Neuron (in vitro differentiated cells): Measurements from ENCODE around the gene ATP2C1.

Experiments used
- H2AFZ ChIP-seq: one replicate; pipeline ENCODE4 v1.6.1; 2013; ENCODE audit warnings: low read depth, mild to moderate bottlenecking, inconsistent platforms, low read length, moderate library complexity
- H3K27me3 ChIP-seq: one replicate; pipeline ENCODE4 v1.6.1; 2013; ENCODE audit warnings: low read length; ENCODE audit not compliant: insufficient read depth
- H3K36me3 ChIP-seq: one replicate; pipeline ENCODE4 v1.6.1; 2013; ENCODE audit warnings: low read length; ENCODE audit not compliant: insufficient read depth
- H3K4me1 ChIP-seq: one replicate; pipeline ENCODE4 v1.6.1; 2013; ENCODE audit warnings: low read length; ENCODE audit not compliant: insufficient read depth
- H3K4me3 ChIP-seq: 2 replicates; pipeline ENCODE4 v1.5.1; 2013; ENCODE audit warnings: mild to moderate bottlenecking, low read length, moderate library complexity
- H3K9me3 ChIP-seq: one replicate; pipeline ENCODE4 v1.6.1; 2013; ENCODE audit warnings: low read length

The ATP2C1 gene

DNA sequence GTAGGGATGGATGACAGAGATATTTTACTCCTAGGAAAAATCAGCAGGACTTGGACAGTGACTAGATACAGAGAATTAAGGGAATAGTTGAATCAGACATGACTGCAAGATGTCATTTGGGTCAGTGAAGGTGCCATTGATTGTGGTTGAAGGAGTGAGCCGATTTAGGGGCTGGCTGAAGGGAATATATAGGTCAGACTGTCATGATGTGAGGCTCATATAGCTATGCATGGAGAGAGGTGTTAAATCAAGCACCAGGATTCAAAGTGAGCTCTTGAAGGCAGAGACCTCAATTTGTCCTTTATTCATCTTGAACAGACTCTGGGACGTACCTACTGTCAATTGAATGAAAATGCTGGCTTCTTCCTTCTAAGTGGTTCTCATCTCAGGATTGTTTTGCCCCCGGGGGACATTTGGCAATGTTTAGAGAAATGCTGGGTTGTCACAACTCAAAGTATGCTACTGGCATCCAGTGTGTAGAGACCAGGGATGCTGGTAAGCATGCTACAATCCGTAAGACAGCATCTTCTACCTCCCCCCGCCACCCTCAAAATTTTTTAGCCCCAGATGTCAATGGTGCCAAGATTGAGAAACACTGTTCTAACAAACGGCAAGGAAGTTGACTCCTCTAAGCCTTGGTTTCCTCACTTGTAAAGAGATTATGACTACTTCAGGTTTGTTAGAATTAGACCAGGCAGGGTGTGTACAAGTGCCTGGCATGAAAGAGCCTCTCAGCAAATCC lies 7.8 kb downstream of the ATP2C1 start:
- no peaks in the 10 kb centered on the region for H3K36me3 ChIP-seq
- H3K4me1 ChIP-seq, result peaks cover 17% of the 10 kb centered on the region
- no peak overlapping the region for H2AFZ ChIP-seq
- no peaks in the 10 kb centered on the region for H3K27me3 ChIP-seq
- H3K4me3 ChIP-seq, result no peak overlapping the region
- H3K9me3 ChIP-seq, result no peaks in the 10 kb centered on the region

DNA sequence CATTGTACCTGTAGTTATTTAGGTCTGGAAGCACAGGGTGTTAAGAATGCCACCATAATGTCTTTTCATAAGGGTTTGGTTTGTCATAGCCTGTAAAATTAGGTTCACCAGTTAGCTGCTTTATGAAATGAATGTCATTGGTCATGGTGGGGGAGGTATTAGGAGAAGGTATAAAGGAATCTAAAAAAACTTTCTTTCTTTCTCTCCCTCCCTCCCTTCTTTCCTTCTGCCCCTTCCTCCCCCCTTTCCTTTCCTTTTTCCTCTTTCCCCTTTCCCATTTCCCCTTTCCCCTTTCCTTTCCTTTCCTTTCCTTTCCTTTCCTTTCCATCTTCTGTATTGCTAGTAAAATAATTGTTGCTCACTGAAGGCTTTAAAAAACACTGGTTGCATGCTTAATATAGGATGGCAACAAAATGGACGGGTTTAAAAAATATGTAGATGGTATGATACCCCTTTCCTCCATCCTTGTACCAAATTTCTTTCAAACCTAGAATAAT lies 9.6 kb downstream of the ATP2C1 start:
- Histone ChIP-seq H3K27me3 (no peaks in the 10 kb centered on the region), H3K9me3 (no peaks in the 10 kb centered on the region), H2AFZ (no peak overlapping the region), H3K4me3 (no peak overlapping the region), H3K4me1 (peaks cover 10% of the 10 kb centered on the region), H3K36me3 (no peaks in the 10 kb centered on the region)

- Histone ChIP-seq H3K4me3 (no peak overlapping the region), H3K9me3 (no peaks in the 10 kb centered on the region), H3K27me3 (no peaks in the 10 kb centered on the region), H3K4me1 (no peaks in the 10 kb centered on the region), H2AFZ (no peak overlapping the region), H3K36me3 (no peaks in the 10 kb centered on the region)
These were observed 10.6 kb downstream of the ATP2C1 start for GRCh38 chr3:130904491-130904890.

DNA sequence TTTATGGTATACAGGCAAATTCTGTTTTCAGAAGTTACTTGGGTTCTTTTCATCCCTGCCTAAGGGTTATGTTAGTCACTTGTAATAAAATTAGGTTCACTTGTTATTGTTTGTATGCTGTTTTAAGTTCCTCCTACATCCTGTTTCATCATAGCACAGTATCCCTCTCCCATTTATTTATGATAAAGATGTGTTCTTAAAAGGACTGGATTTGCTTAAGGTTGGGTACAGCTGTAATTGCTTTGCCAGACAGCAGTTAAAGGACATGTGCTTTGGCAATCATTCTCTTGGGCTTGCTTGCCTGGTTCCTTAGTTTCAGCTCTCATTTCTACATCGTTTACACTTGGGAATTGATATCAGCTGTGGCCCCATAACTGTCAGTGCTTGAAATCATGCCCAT lies 11.7 kb downstream of the ATP2C1 start:
- Histone ChIP-seq H3K4me1 (no peaks in the 10 kb centered on the region), H3K4me3 (no peak overlapping the region), H2AFZ (no peak overlapping the region), H3K9me3 (no peaks in the 10 kb centered on the region), H3K36me3 (no peaks in the 10 kb centered on the region), H3K27me3 (no peaks in the 10 kb centered on the region)

DNA sequence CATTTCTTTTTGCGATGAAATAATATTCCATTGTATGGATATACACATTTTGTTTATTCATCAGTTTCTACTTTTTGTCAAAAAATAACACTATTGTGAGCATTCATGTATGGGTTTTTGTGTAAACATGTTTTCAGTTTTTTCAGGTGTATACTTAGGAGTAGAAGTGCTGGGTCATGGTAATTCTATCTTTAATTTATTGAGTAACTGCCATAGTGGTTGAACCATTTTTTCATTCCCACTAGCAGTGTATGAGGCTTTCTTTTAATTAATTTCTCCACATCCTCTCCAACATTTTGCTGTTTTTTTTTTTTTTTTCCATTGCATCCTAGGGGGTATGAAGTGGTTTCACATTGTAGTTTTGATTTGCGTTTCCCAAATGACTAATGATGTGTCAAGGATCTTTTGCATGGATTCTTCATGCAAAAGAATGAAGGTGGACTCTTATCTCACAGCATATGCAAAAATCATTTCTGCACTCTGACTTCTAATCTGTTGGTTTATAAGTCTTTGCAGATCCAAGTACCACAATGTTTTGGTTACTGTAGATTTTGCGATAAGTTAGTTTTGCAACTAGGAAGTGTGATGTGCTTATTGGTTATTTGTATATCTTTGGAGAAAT lies 12.6 kb downstream of the ATP2C1 start:
- no peaks in the 10 kb centered on the region for H3K4me1 ChIP-seq
- H3K4me3 ChIP-seq, result no peak overlapping the region
- H2AFZ ChIP-seq, result no peak overlapping the region
- H3K27me3 ChIP-seq, result no peaks in the 10 kb centered on the region
- H3K36me3 ChIP-seq, result no peaks in the 10 kb centered on the region
- H3K9me3 ChIP-seq, result no peaks in the 10 kb centered on the region

- H2AFZ ChIP-seq, result no peak overlapping the region
- no peaks in the 10 kb centered on the region for H3K36me3 ChIP-seq
- H3K4me3 ChIP-seq, result no peak overlapping the region
- no peaks in the 10 kb centered on the region for H3K9me3 ChIP-seq
- H3K4me1 ChIP-seq, result no peaks in the 10 kb centered on the region
- H3K27me3 ChIP-seq, result no peaks in the 10 kb centered on the region
These were observed 13.6 kb downstream of the ATP2C1 start for GRCh38 chr3:130907500-130907899.

DNA sequence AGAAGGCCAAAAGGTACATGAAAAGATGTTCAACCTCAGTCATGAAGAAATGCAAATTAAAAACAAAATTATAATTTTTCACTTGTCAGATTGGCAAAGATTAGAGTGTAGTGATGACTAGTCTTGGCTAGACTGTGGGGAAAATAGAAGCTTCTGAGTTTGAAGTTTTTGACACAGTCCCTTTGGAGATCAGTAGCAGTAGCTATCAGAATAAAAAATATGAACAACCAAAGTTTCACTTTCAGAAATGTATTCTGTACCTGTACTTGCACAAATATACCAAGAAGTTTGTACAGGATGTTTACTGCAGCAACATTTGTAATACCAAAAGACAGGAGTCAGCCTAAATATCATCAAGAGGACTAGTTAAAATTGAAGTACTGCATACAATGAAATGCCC lies 14.1 kb downstream of the ATP2C1 start:
- Histone ChIP-seq H3K27me3 (no peaks in the 10 kb centered on the region), H3K4me3 (no peak overlapping the region), H3K36me3 (no peaks in the 10 kb centered on the region)

DNA sequence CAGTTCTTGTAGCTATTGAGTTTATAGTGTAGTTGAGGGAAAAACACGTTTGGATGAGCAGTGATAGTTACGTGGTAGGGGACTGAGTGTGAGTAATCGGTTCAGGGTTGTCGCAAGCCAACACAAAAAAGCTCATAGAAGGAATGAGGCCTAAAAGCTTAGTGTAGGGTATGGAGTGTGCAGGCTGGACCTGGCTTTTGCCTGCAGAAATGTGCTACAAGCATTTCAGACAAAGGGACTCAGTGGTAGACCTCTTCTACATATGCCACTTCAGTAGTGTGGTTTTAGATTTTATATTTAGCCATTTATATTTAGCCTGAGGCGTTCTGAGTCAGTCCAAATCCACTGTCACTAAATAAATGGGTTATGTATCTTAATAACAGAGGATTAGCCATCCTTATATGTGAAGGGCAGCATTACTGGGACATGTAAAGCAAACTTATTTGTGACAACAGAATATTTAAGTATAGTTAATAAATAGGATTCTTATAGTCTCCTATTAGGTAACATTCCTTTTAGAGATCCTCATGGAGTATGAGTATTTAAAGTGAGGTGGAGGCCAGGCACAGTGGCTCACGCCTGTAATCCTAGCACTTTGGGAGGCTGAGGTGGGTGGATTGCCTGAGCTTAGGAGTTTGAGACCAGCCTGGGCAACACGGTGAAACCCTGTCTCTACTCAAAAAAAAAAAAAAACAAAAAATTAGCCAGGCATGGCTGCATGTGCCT lies 21.8 kb downstream of the ATP2C1 start:
- peaks cover 7% of the 10 kb centered on the region for H3K9me3 ChIP-seq
- no peak overlapping the region for H2AFZ ChIP-seq
- no peaks in the 10 kb centered on the region for H3K27me3 ChIP-seq
- H3K36me3 ChIP-seq, result no peaks in the 10 kb centered on the region
- no peak overlapping the region for H3K4me3 ChIP-seq
- H3K4me1 ChIP-seq, result no peaks in the 10 kb centered on the region

More for the DNA sequence above, 14.1 kb downstream of the ATP2C1 start:
- Histone ChIP-seq H3K4me1 (no peaks in the 10 kb centered on the region), H2AFZ (no peak overlapping the region), H3K9me3 (no peaks in the 10 kb centered on the region)

DNA sequence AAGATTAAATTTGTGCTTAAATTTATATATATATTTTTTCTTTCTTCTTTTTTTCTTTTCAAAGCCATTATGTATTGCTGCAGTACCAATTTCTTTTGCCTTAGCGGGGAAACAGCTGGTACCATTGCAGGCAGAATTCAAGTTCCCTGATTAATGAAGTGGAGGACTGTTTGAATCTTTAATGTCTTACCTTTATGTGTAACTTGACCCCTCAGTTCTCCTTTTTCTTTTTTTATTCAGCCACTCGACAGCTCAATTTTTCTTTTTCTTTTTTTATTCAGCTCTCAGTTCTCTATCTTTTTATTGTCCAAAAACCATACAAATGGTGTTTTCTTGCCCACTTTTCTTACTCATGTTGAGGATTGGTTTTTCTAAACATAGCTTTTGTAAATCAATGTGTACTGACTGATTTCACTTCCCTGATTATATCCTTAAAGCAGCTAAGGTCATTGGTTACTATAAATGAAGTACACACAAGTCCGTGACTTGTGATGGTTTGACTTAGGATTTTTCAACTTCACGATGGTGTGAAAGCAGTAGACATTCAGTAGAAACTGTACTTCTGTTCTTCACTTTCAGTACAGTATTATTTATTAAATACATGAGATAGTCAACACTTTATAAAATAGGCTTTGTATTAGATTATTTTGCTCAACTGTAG lies 22.8 kb downstream of the ATP2C1 start:
- Histone ChIP-seq H3K4me3 (no peak overlapping the region), H3K27me3 (no peaks in the 10 kb centered on the region), H3K9me3 (peaks cover 7% of the 10 kb centered on the region), H2AFZ (no peak overlapping the region), H3K4me1 (no peaks in the 10 kb centered on the region), H3K36me3 (no peaks in the 10 kb centered on the region)

GRCh38 chr3:130918328-130918727 lies 24.4 kb downstream of the ATP2C1 start:
- Histone ChIP-seq H3K4me1 (no peaks in the 10 kb centered on the region), H3K36me3 (no peaks in the 10 kb centered on the region), H3K9me3 (peaks cover 7% of the 10 kb centered on the region), H2AFZ (no peak overlapping the region), H3K27me3 (no peaks in the 10 kb centered on the region), H3K4me3 (no peak overlapping the region)

DNA sequence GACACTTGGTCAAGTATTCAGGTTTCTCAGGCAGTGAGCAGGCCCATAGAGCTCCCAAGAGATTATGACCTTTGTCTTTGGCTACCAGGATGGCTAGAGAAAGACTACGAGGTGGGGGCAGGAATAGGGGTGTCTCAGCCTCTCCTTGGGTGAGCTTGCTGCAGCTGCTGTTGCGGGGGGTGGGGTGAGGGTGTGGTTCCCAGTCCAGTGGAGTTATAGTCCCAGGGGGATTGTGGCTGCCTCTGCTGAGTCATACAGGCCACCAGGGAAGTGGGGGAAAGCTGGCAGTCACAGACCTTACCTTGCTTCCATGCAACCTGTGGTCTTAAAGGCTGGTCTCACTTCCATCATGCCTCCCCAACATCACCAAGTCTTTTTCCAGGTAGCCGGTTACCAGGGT lies 31.7 kb downstream of the ATP2C1 start:
- Histone ChIP-seq H3K27me3 (no peaks in the 10 kb centered on the region), H3K9me3 (no peaks in the 10 kb centered on the region), H3K4me3 (no peak overlapping the region), H3K4me1 (peaks cover 6% of the 10 kb centered on the region), H3K36me3 (no peaks in the 10 kb centered on the region), H2AFZ (no peak overlapping the region)

DNA sequence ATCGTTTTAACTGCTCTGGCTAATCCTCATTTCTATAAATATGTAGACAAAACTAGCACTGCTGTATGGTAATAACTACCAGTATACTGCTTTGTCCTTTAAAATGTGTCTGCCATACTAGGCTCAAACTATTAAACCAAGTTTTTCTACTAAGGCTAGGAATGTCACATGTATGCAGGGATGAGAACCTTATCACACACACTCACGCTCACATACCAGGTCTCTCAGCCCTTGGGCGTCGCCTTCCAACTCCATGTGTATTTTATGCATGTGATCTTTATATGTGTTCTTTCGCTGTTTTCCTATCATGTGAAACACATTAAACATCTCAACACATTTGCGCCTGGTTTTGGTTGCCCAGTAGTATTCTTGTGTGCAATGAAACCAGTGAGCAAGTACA lies 32.6 kb downstream of the ATP2C1 start:
- Histone ChIP-seq H2AFZ (no peak overlapping the region), H3K9me3 (no peaks in the 10 kb centered on the region), H3K36me3 (peaks cover 3% of the 10 kb centered on the region), H3K4me1 (peaks cover 6% of the 10 kb centered on the region), H3K4me3 (no peak overlapping the region), H3K27me3 (no peaks in the 10 kb centered on the region)

- Histone ChIP-seq H2AFZ (no peak overlapping the region), H3K4me1 (peaks cover 6% of the 10 kb centered on the region), H3K27me3 (no peaks in the 10 kb centered on the region), H3K36me3 (peaks cover 7% of the 10 kb centered on the region), H3K9me3 (no peaks in the 10 kb centered on the region), H3K4me3 (no peak overlapping the region)
These were observed 35.9 kb downstream of the ATP2C1 start for GRCh38 chr3:130929804-130930203.
